Measurements from ENCODE around the gene RBM10.

Gene RBM10

DNA sequence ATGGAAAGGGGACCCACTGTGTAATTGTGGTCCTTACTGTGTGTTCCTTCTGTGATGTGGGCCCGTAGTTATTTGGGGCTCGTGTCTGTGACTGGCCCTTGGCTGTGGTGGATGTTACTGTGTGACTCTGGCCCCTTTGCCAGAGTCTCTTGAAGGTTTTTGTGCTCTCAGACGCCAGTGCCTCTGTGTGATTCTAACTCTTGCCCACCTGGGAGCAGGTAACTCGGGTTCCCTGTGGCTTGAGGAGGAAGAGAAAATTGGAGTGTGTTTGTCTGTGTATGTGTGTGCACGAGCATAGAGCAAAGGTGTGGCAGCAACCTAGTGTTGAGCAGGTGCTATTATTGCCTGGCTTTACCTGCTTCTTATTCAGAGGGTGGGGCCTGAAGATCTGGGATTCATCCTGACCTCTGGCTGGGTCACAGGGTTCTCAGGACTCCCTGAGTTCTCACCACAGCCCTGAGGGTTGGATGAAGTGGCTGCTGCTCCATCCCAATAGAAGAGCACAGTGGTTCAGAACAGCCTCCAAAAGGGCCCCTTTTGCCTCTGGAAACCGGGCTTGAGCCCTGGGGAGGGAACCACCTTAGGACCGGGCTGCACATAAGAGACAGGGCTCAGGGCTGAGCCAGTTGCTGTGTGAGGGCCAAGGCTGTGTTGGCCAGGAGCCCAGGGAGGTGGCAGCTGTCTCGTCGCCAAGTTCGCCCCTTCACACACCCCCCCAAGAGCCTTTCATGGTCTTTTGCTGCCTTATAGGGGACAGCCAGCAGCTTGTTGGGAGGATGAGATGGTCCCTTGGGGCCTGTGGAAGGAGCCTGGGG, 1.3 kb downstream of the RBM10 start:
- DNase-seq (ENCODE audit: low read depth), result no peak
- TF ChIP-seq CTCF (conservative IDR thresholded peaks at IDR 0.05; ENCODE audit: low read depth, low read length), result no peak
- H3K4me3 ChIP-seq (ENCODE audit: low read length), result peak overlapping the region; percentile 87

GRCh38 chrX:47146936-47147859, 2.2 kb downstream of the RBM10 start:
- H3K4me3 ChIP-seq (ENCODE audit: low read length), result no peak overlapping the region
- no peak for TF ChIP-seq CTCF (conservative IDR thresholded peaks at IDR 0.05; ENCODE audit: low read depth, low read length)
- DNase-seq (ENCODE audit: low read depth), result no peak

DNA sequence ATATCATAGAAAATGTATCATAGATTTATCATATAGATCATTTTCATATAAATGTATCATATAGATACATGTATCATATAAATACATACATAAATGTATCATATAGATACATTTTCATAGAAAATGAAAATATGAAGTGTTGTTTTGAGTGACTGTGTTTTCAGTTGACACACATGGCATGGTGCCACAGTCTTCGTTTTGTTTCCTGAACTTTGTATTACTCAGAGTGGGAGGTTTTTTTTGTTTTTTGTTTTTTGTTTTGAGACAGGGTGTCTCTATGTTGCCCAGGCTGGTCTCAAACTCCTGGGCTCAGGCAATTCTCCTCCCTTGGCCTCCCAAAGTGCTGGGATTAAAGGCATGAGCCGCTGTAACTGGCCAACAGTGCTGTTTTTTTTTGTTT, 3.9 kb downstream of the RBM10 start:
- no peak for DNase-seq (ENCODE audit: low read depth)
- no peak for TF ChIP-seq CTCF (conservative IDR thresholded peaks at IDR 0.05; ENCODE audit: low read depth, low read length)

DNA sequence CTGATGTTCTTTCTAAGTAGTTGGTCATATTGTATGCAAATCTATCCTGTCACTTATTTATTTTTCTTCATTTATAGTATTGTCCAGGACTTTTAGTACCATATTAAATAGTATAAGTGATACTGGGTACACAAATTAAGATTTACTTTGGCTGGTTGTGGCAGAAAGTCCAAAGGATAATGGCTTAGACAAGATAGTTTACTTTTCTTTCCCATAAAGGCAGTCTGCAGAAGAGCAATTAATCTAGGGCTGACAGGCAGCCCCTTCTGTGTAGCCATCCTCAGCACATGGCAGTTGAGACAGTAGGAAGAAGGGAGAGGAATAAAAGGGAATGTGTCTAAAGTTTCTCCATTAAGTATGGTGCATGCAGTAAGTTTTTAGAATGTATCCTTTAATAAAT, 6.4 kb downstream of the RBM10 start:
- TF ChIP-seq CTCF (conservative IDR thresholded peaks at IDR 0.05; ENCODE audit: low read depth, low read length), result no peak
- DNase-seq (ENCODE audit: low read depth), result no peak
- no peak overlapping the region for H3K4me3 ChIP-seq (ENCODE audit: low read length)

More for the DNA sequence above, 3.9 kb downstream of the RBM10 start:
- H3K4me3 ChIP-seq (ENCODE audit: low read length), result no peak overlapping the region

DNA sequence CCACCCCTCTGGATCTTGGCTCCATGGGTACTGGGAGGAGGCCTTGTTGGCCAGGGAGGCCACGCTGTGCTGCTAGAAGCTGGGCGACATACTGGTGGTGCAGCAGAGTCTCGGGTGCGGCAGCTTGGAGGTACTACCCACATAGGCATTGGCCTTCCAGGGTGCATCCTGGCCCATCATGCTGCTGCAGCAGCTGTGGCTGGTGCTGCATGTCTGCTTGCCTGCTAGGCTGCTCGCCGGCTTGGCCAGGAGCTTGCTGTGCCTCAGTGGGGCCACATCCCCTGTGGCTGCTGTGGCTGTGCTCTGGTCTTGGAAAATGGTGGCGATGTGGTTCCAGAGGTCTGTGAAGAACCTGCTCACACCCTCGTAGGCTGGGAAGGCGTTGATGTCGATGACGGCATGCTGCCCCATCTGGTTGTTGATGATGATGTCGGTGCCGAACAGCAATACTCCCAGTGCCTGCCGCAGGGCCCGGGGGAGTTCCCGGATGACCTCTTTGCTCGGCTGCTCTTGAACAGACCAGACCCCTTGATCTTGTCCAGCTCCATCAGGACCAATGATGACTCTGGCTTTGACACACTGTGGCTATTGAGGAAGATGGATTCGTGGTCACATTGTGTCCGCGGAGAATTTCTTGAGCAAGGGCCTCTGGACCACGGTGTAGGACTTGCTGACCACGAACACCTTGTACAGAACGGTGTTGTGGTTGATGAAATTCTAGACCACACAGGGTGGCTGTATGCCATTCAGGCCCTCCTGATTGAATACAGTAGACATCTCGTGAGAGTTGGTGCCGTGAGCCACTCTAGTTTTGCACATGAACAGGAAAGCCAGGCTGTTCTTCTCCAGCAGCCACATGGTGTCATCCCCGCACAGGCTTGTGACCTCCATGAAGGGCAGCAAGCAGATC, 11.8 kb downstream of the RBM10 start:
- DNase-seq (ENCODE audit: low read depth), result no peak
- TF ChIP-seq CTCF (conservative IDR thresholded peaks at IDR 0.05; ENCODE audit: low read depth, low read length), result no peak
- no peak overlapping the region for H3K4me3 ChIP-seq (ENCODE audit: low read length)

GRCh38 chrX:47158131-47158530, 13.1 kb downstream of the RBM10 start:
- no peak for DNase-seq (ENCODE audit: low read depth)
- no peak overlapping the region for H3K4me3 ChIP-seq (ENCODE audit: low read length)
- TF ChIP-seq CTCF (conservative IDR thresholded peaks at IDR 0.05; ENCODE audit: low read depth, low read length), result peak; percentile 6
